ENCODE results near the gene IFT81.
"Not testable (repeated sequence)": the region's sequence is repeated elsewhere in the genome, so short reads cannot be mapped to it uniquely, and the experiment has no call there.

IFT81 gene

GRCh38 chr12:110114528-110114937 is 9.6 kb upstream of the IFT81 start:
- no peak overlapping the region for H3K4me2 ChIP-seq (ENCODE audit: insufficient read depth, low read length)
- H4K20me1 ChIP-seq (ENCODE audit: insufficient read depth, low read length) = no peaks in the 10 kb centered on the region
- no peaks in the 10 kb centered on the region for H3K9me3 ChIP-seq (ENCODE audit: insufficient read depth, low read length, severe bottlenecking)
- no peak overlapping the region for H3K4me3 ChIP-seq (ENCODE audit: low read depth in 1 of 2, low read length in 2 of 2)
- no peak overlapping the region for H3K27ac ChIP-seq (ENCODE audit: low read length)
- no peaks in the 10 kb centered on the region for H3K79me2 ChIP-seq (ENCODE audit: insufficient read depth, low read length)
- H3K9ac ChIP-seq (ENCODE audit: low read depth, low read length) = no peak overlapping the region
- no peaks in the 10 kb centered on the region for H3K36me3 ChIP-seq (ENCODE audit: insufficient read depth, low read length)
- no peaks in the 10 kb centered on the region for H3K4me1 ChIP-seq (ENCODE audit: insufficient read depth, low read length)
- H2AFZ ChIP-seq (ENCODE audit: low read depth, low read length) = no peak overlapping the region
- TF ChIP-seq EZH2 (IDR thresholded peaks at IDR 0.05; ENCODE audit: borderline replicate concordance, low read depth, low read length, severe bottlenecking) (no peak), CTCF (IDR thresholded peaks at IDR 0.05; ENCODE audit: borderline replicate concordance, extremely low read depth, low read length, poor library complexity, severe bottlenecking) (no peak)
- ATAC-seq (ENCODE audit: insufficient read depth, low read depth) (no peak), DNase-seq (no peak)
- no peaks in the 10 kb centered on the region for H3K27me3 ChIP-seq (ENCODE audit: insufficient read depth, low read length, poor library complexity)

GRCh38 chr12:110115675-110116074 is 8.5 kb upstream of the IFT81 start:
- Histone ChIP-seq H3K4me1 (ENCODE audit: insufficient read depth, low read length) (no peaks in the 10 kb centered on the region), H3K9me3 (ENCODE audit: insufficient read depth, low read length, severe bottlenecking) (no peaks in the 10 kb centered on the region), H3K4me3 (ENCODE audit: low read depth in 1 of 2, low read length in 2 of 2) (no peak overlapping the region), H3K79me2 (ENCODE audit: insufficient read depth, low read length) (no peaks in the 10 kb centered on the region), H3K27ac (ENCODE audit: low read length) (no peak overlapping the region), H3K36me3 (ENCODE audit: insufficient read depth, low read length) (no peaks in the 10 kb centered on the region), H2AFZ (ENCODE audit: low read depth, low read length) (no peak overlapping the region), H4K20me1 (ENCODE audit: insufficient read depth, low read length) (no peaks in the 10 kb centered on the region), H3K4me2 (ENCODE audit: insufficient read depth, low read length) (no peak overlapping the region), H3K27me3 (ENCODE audit: insufficient read depth, low read length, poor library complexity) (no peaks in the 10 kb centered on the region), H3K9ac (ENCODE audit: low read depth, low read length) (no peak overlapping the region)
- no peak for ATAC-seq (ENCODE audit: insufficient read depth, low read depth)
- TF ChIP-seq CTCF (IDR thresholded peaks at IDR 0.05; ENCODE audit: borderline replicate concordance, extremely low read depth, low read length, poor library complexity, severe bottlenecking) (no peak), EZH2 (IDR thresholded peaks at IDR 0.05; ENCODE audit: borderline replicate concordance, low read depth, low read length, severe bottlenecking) (no peak)
- no peak for DNase-seq

- Histone ChIP-seq H3K4me1 (ENCODE audit: insufficient read depth, low read length) (no peaks in the 10 kb centered on the region), H3K27me3 (ENCODE audit: insufficient read depth, low read length, poor library complexity) (no peaks in the 10 kb centered on the region), H2AFZ (ENCODE audit: low read depth, low read length) (no peak overlapping the region), H3K36me3 (ENCODE audit: insufficient read depth, low read length) (no peaks in the 10 kb centered on the region), H4K20me1 (ENCODE audit: insufficient read depth, low read length) (no peaks in the 10 kb centered on the region), H3K4me3 (ENCODE audit: low read depth in 1 of 2, low read length in 2 of 2) (no peak overlapping the region), H3K9ac (ENCODE audit: low read depth, low read length) (no peak overlapping the region), H3K4me2 (ENCODE audit: insufficient read depth, low read length) (no peak overlapping the region), H3K9me3 (ENCODE audit: insufficient read depth, low read length, severe bottlenecking) (no peaks in the 10 kb centered on the region), H3K79me2 (ENCODE audit: insufficient read depth, low read length) (no peaks in the 10 kb centered on the region), H3K27ac (ENCODE audit: low read length) (no peak overlapping the region)
- no peak for ATAC-seq (ENCODE audit: insufficient read depth, low read depth)
- DNase-seq = no peak
- TF ChIP-seq EZH2 (IDR thresholded peaks at IDR 0.05; ENCODE audit: borderline replicate concordance, low read depth, low read length, severe bottlenecking) (no peak), CTCF (IDR thresholded peaks at IDR 0.05; ENCODE audit: borderline replicate concordance, extremely low read depth, low read length, poor library complexity, severe bottlenecking) (no peak)
These were observed 7.5 kb upstream of the IFT81 start for GRCh38 chr12:110116623-110117022.

DNA sequence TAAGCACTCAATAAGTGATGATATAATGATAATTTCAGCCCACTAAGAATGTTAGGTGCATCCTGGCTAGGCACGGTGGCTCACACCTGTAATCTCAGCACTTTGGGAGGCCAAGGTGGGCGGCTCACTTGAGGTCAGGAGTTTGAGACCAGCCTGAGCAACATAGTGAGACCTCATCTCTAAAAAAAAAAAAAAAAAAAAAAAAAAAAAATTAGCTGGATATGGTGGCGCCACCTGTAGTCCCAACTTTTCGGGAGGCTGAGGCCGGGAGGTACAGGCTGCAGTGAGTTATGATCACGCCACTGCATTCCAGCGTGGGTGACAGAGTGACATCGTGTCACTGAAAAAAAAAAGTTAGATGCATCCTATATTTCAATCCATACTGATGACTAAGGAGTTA is 6.9 kb upstream of the IFT81 start:
- not testable (repeated sequence) for H3K9me3 ChIP-seq (ENCODE audit: insufficient read depth, low read length, severe bottlenecking); H3K27me3 ChIP-seq (ENCODE audit: insufficient read depth, low read length, poor library complexity); H3K27ac ChIP-seq (ENCODE audit: low read length); H3K79me2 ChIP-seq (ENCODE audit: insufficient read depth, low read length); H3K4me3 ChIP-seq (ENCODE audit: low read depth in 1 of 2, low read length in 2 of 2); H3K4me1 ChIP-seq (ENCODE audit: insufficient read depth, low read length); H4K20me1 ChIP-seq (ENCODE audit: insufficient read depth, low read length); H3K36me3 ChIP-seq (ENCODE audit: insufficient read depth, low read length); DNase-seq; H3K4me2 ChIP-seq (ENCODE audit: insufficient read depth, low read length); H3K9ac ChIP-seq (ENCODE audit: low read depth, low read length); H2AFZ ChIP-seq (ENCODE audit: low read depth, low read length); ATAC-seq (ENCODE audit: insufficient read depth, low read depth)

Data from DND-41 (cell line).